ENCODE results near the gene HARS2. TPM values are rescaled to one million over a fixed set of nuclear protein-coding genes. Genes with fewer than 3 reads are reported as not detected.

HARS2 gene, protein sequence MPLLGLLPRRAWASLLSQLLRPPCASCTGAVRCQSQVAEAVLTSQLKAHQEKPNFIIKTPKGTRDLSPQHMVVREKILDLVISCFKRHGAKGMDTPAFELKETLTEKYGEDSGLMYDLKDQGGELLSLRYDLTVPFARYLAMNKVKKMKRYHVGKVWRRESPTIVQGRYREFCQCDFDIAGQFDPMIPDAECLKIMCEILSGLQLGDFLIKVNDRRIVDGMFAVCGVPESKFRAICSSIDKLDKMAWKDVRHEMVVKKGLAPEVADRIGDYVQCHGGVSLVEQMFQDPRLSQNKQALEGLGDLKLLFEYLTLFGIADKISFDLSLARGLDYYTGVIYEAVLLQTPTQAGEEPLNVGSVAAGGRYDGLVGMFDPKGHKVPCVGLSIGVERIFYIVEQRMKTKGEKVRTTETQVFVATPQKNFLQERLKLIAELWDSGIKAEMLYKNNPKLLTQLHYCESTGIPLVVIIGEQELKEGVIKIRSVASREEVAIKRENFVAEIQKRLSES
- 35.4 to 42.8 TPM (median 37.5 TPM) in 5 replicates for total RNA-seq (2022; extraction: Qiagen RNA extraction; ENCODE audit: low read depth)

DNA sequence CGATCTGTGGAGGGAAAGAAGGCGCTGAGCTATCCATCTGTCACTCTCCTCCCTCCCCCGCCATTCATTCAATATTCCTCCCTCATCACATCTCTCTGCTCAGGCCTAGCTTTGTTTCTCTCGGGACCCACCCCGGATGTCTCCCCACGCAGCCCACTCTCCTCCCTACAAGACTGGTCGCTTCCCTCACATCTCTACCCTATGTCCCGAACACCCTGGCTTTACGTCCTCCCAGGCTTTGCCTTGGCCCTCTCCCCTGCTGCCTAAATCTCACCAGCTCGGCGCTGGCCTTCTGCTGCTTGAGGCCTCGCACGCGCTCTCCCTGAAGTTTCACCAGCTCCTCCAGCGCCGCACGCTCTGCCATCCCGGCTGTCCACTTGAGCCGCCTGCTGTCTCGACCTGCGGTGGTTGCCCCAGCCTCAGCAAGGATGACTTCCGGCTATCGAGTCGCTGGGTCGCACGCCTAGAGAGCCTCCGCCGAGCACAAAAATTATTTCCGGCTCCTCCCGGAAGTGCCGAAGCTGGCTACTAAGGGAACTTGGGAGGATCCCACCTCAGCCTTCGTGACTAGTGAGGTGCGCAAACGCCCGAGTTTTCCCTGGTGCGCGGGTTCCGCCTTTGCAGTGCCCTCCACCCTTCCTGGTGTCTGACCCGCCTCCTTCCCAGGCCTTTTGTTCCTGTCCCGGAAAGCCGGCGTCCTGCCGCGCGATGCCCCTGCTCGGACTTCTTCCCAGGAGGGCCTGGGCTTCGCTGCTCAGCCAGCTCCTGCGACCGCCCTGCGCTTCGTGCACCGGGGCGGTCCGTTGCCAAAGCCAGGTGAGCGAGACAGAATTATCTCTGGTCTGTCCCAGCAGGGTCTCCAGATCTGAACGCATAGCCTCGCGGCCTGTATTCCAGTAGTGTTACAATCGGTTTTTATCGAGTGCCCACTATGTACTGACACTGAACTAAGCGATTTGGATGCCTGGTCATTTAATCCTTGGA lies at the start of gene HARS2, which contains the start of gene HARS1:
Gene HARS2 (plus strand): TSS at position 515 of the 984 bp plus-strand sequence. CDS start 194 bp downstream, at position 709.
Gene HARS1 (minus strand): TSS at position 430 of the 984 bp plus-strand sequence. CDS start 66 bp downstream, at position 364.

DNA sequence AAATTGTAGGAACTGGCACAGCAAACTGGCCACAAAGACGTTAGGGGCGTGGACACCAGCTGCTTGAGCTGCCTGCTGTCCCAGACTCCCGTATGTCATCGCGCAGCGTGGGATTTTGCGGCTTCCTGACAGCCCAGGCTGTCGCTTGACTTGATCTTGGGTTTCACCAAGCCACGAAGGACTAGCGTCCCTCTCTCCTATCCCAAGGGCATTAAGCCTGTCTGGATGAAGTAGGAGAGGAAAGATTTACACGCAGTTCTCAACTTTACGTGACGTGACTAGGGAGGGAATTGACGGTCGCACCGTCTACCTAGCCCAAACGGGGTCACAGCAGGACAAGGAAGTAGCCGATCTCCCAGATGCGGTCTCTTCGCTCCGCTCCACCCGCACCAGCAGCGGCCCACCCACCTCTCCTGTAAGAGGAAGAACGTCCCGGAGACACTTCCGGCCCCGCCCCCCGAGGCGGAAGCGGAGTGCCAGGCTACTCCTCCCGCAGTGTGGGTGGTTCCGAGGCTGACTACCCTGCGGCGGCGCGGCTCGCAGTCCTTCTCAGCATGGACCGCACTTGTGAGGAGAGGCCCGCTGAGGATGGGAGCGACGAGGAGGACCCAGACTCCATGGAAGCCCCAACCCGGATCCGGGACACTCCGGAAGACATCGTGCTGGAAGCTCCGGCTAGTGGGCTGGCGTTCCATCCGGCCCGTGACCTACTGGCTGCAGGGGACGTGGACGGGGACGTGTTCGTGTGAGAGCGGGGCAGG lies 26.7 kb upstream of the HARS2 start, which contains the start of gene WDR55:
Gene WDR55 (plus strand): TSS at position 546 of the 761 bp plus-strand sequence. CDS start 9 bp downstream, at position 555.

DNA sequence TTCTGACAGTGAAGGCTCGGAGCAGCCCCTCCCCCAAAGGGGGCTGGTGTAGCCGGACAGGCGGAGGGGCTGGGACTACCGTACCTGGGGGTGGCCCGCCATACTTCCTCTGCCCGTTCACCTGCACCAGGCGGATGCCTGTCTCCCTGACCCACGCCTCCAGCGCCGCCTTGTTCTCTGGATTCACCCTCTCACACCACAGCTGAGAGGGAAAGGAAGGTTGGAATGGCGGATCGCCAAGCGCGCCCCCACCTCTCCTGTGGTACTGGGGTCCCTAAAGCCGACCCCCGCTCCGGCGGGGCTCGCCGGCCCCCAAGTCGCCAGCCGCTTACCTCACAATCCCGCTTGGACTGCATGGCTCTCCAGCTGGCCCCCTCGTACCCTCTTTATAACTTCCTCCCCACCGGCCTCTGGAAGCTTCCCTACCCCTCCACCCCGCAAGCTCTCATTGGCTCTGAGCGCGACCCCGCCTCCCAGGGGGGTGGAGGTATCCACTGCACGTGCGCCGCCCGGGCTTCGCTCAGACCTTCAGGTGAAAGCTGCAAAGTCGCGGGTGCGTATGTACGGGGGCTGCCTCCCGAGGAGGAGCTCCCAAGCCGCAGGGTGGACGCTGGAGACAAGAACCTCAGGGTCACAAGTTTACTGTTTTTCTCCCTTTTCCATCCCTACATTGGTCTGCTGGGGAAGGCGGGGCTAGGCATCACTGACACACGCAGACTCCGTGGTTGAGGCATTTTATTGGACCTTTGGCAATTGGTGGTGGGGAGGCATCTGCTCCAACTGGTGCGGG lies 17.9 kb upstream of the HARS2 start, which contains the start of gene DND1:
Gene DND1 (minus strand): TSS at position 390 of the 790 bp plus-strand sequence. CDS start 34 bp downstream, at position 356.

DNA sequence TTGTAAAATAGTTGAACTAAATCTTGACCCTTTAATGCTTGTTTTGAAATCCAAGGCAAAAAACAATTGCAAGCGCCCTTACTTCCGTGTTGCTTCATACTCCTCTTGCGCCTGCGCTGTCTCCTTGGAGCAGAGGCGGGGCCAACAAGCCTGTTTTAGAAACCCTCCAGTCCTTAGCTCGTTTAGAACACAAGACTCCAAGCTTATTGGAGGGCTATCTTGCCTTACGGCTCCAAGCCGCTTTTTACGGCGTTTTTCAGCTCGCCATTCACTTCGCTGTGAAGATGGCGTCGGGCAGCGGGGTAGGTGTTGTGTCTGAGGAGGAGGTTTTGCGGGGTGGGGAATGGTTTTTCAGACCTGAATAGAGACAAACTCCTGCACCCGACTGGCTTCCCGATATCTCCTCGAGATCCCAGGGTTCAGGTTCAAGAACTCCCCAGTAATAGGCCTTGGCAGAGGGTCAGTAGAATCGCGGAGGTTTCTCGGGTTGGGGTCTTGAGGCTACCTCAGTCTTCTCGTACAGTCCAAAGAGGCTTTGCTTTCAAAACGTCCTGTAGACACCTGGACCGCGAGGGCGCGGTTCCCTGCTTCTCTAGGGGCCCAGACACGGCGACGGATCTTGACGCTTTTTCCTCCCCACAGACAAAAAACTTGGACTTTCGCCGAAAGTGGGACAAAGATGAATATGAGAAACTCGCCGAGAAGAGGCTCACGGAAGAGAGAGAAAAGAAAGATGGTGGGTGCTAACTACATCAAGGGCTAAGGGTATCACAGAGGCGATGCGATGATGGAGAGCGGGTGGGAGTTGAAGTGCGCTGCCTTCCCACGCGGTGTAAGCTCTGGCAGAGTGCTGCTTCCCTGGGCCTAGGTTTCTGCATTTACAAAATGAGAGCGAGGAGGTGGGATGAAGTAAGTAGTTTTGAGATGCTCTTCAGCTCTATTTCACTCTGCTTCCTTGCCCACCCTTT lies 9.2 kb downstream of the HARS2 start, which contains the start of gene ZMAT2:
Gene ZMAT2 (plus strand): TSS at position 271 of the 968 bp plus-strand sequence. CDS start 14 bp downstream, at position 285.

Other genes starting within 250 kb of the HARS2 start
- gene EIF4EBP3, start 143.8 kb upstream of the HARS2 start, total RNA-seq (2022; extraction: Qiagen RNA extraction; ENCODE audit: low read depth) = 0.54 to 4.1 TPM (median 2.0 TPM) in 5 replicates
- gene SRA1, start 134.0 kb upstream of the HARS2 start, total RNA-seq (2022; extraction: Qiagen RNA extraction; ENCODE audit: low read depth) = 41.8 to 62.1 TPM (median 47.4 TPM) in 5 replicates
- 3.8 to 8.1 TPM (median 6.3 TPM) in 5 replicates for gene APBB3, start 126.9 kb upstream of the HARS2 start, total RNA-seq (2022; extraction: Qiagen RNA extraction; ENCODE audit: low read depth)
- gene SLC35A4, start 126.6 kb upstream of the HARS2 start, total RNA-seq (2022; extraction: Qiagen RNA extraction; ENCODE audit: low read depth) = 71.0 to 82.2 TPM (median 80.6 TPM) in 5 replicates
- 3.2 to 5.6 TPM (median 3.9 TPM) in 5 replicates for gene CD14, start 58.3 kb upstream of the HARS2 start, total RNA-seq (2022; extraction: Qiagen RNA extraction; ENCODE audit: low read depth)
- gene TMCO6, start 52.0 kb upstream of the HARS2 start, total RNA-seq (2022; extraction: Qiagen RNA extraction; ENCODE audit: low read depth) = 9.6 to 15.4 TPM (median 14.1 TPM) in 5 replicates
- 112 to 142 TPM (median 122 TPM) in 5 replicates for gene NDUFA2, start 43.8 kb upstream of the HARS2 start, total RNA-seq (2022; extraction: Qiagen RNA extraction; ENCODE audit: low read depth)
- gene IK, start 43.6 kb upstream of the HARS2 start, total RNA-seq (2022; extraction: Qiagen RNA extraction; ENCODE audit: low read depth) = 88.3 to 127 TPM (median 99.7 TPM) in 5 replicates
- 28.6 to 30.9 TPM (median 29.2 TPM) in 5 replicates for gene WDR55, start 26.6 kb upstream of the HARS2 start, total RNA-seq (2022; extraction: Qiagen RNA extraction; ENCODE audit: low read depth)
- 0.48 to 0.94 TPM (median 0.73 TPM) in 5 replicates for gene DND1, start 17.9 kb upstream of the HARS2 start, total RNA-seq (2022; extraction: Qiagen RNA extraction; ENCODE audit: low read depth)
- 78.1 to 83.6 TPM (median 79.0 TPM) in 5 replicates for gene HARS1, start 85 bp upstream of the HARS2 start, total RNA-seq (2022; extraction: Qiagen RNA extraction; ENCODE audit: low read depth)
- gene ZMAT2, start 9.0 kb downstream of the HARS2 start, total RNA-seq (2022; extraction: Qiagen RNA extraction; ENCODE audit: low read depth) = 83.4 to 128 TPM (median 104 TPM) in 5 replicates
- gene PCDHA1, start 94.7 kb downstream of the HARS2 start, total RNA-seq (2022; extraction: Qiagen RNA extraction; ENCODE audit: low read depth) = 0.15 to 0.34 TPM (median 0.21 TPM) in 4 of 5 replicates, not detected in the other
- gene PCDHA2, start 103.4 kb downstream of the HARS2 start, total RNA-seq (2022; extraction: Qiagen RNA extraction; ENCODE audit: low read depth) = 0.03 to 0.06 TPM in 2 of 5 replicates, not detected in the others
- 0.35 to 1.2 TPM (median 0.85 TPM) in 5 replicates for gene PCDHA3, start 109.6 kb downstream of the HARS2 start, total RNA-seq (2022; extraction: Qiagen RNA extraction; ENCODE audit: low read depth)
- 1.3 to 1.7 TPM (median 1.5 TPM) in 5 replicates for gene PCDHA4, start 115.6 kb downstream of the HARS2 start, total RNA-seq (2022; extraction: Qiagen RNA extraction; ENCODE audit: low read depth)
- 0.46 to 1.0 TPM (median 0.75 TPM) in 5 replicates for gene PCDHA5, start 130.2 kb downstream of the HARS2 start, total RNA-seq (2022; extraction: Qiagen RNA extraction; ENCODE audit: low read depth)
- 0.05 to 0.06 TPM (median 0.05 TPM) in 3 of 5 replicates, not detected in the others for gene PCDHA6, start 136.5 kb downstream of the HARS2 start, total RNA-seq (2022; extraction: Qiagen RNA extraction; ENCODE audit: low read depth)
- gene PCDHA7, start 142.8 kb downstream of the HARS2 start, total RNA-seq (2022; extraction: Qiagen RNA extraction; ENCODE audit: low read depth) = 0.05 to 0.15 TPM (median 0.11 TPM) in 4 of 5 replicates, not detected in the other
- 0.06 to 0.12 TPM (median 0.09 TPM) in 3 of 5 replicates, not detected in the others for gene PCDHA8, start 149.7 kb downstream of the HARS2 start, total RNA-seq (2022; extraction: Qiagen RNA extraction; ENCODE audit: low read depth)
- 0.04 TPM in 1 of 5 replicates, not detected in the others for gene PCDHA9, start 156.9 kb downstream of the HARS2 start, total RNA-seq (2022; extraction: Qiagen RNA extraction; ENCODE audit: low read depth)
- gene PCDHA10, start 164.4 kb downstream of the HARS2 start, total RNA-seq (2022; extraction: Qiagen RNA extraction; ENCODE audit: low read depth) = 0.01 to 0.05 TPM in 2 of 5 replicates, not detected in the others
- gene PCDHA11, start 177.5 kb downstream of the HARS2 start, total RNA-seq (2022; extraction: Qiagen RNA extraction; ENCODE audit: low read depth) = 0.08 to 0.11 TPM (median 0.10 TPM) in 4 of 5 replicates, not detected in the other
- 1.9 to 3.0 TPM (median 2.7 TPM) in 5 replicates for gene PCDHA12, start 183.9 kb downstream of the HARS2 start, total RNA-seq (2022; extraction: Qiagen RNA extraction; ENCODE audit: low read depth)
- gene PCDHA13, start 190.7 kb downstream of the HARS2 start, total RNA-seq (2022; extraction: Qiagen RNA extraction; ENCODE audit: low read depth) = 0.06 to 0.09 TPM in 2 of 5 replicates, not detected in the others
- gene PCDHAC1, start 234.8 kb downstream of the HARS2 start, total RNA-seq (2022; extraction: Qiagen RNA extraction; ENCODE audit: low read depth) = 1.1 to 1.9 TPM (median 1.3 TPM) in 5 replicates